GM15510 (cell line): ENCODE results near the gene VWC2L.

ENCODE experiments used
- POLR2A ChIP-seq: IDR thresholded peaks from 3 replicates; pipeline ENCODE4 v1.6.1; 2011; ENCODE audit warnings: borderline replicate concordance; ENCODE audit not compliant: insufficient read length; ENCODE audit errors: extremely low read depth

The VWC2L gene

DNA sequence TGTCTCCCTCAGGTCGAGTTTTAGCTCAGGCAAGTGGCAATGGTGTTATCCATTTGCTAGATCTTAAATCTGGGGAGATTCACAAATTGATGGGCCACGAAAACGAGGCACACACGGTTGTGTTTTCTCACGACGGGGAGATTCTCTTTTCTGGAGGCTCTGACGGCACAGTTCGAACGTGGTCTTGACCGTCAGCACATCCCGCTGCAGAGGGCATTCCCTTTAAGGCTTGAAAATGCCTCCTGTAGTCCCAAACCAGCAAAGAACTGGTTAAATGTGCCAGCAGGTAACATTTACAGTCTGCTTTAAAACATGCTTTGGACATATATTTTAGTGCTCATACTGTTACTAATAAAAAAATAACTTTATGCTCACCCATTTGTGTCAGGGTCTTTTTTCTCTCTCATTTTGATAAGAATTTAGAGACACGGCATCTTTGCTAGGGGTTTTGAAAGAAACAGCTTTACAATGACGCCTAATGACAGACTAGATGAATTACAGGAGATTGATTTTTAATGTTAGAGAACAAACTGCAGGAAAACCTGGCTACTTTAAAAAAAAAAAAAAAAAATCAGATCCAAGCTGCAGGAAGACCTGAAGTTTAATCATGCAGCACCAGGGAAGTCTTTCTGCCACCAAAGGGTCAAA is 602 bp upstream of the VWC2L start:
- TF ChIP-seq POLR2A: no peak

DNA sequence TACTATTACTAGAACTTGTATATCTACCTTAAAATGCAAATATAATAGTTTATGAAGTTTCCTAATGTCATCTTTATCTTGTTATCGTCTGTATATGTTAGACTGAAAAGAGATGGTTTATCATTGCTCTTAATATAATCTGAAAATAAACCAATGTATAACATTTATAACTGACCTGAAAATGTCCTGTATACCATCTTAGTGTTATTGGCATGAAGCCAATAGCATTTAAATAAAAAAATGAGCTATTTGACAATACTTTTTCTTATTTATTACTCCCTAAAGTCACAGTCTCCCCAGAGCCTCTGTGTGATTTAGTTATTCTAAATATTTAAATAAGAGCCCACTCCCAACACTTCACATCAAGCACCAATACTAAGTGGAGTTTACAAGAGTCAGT is 1.8 kb downstream of the VWC2L start:
- TF ChIP-seq POLR2A: no peak

DNA sequence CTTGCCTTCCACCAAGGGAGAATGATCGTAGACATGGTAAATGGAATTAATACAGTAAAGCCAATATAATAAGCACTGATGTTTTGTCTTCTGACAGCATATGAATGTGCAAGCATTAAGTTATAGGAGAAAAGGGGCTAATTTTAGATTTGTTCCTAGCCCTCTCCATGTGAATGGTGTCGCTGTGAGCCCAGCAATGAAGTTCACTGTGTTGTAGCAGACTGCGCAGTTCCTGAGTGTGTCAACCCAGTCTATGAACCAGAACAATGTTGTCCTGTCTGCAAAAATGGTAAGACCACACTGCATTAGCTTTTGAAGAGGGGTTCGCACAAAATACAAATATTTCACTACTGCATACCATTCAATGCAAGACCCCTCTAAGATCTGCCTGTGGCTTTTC is 25.6 kb downstream of the VWC2L start:
- TF ChIP-seq POLR2A: no peak

DNA sequence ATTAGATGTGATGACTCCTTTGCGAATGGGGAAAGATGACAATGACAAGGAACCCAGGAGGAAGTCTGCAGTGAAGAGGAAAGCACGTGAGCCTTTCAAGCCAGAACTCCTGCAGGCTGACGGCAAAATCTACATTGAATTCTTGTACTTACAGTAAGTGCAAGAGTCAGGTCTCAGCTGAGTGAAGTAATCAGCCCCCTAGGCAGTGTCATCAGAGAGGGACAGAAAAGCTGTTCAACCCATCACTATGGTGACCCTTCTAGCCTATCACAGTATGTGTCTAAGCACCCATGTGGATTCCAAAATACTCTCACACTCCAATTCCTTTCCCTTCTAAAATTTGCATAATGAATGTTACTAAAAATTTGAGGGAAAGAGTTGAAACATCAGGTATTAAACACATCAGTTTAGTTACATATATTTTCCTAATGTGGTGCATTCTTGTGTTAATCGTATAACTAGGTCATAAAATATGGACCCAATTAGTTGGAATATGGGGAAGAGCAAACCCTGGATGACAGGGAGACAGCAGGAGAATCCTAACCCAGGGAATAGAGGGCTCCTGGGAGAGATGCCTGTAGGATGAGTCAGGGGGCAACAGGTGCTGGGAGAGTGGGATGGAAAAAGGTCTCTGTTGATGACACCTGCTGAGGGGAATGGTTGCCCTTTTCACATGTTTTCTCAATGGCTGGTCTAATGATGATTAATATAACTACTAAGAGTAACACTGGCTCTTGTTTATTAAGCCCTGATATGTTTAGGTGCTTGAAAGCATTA is 39.5 kb downstream of the VWC2L start:
- no peak for TF ChIP-seq POLR2A

DNA sequence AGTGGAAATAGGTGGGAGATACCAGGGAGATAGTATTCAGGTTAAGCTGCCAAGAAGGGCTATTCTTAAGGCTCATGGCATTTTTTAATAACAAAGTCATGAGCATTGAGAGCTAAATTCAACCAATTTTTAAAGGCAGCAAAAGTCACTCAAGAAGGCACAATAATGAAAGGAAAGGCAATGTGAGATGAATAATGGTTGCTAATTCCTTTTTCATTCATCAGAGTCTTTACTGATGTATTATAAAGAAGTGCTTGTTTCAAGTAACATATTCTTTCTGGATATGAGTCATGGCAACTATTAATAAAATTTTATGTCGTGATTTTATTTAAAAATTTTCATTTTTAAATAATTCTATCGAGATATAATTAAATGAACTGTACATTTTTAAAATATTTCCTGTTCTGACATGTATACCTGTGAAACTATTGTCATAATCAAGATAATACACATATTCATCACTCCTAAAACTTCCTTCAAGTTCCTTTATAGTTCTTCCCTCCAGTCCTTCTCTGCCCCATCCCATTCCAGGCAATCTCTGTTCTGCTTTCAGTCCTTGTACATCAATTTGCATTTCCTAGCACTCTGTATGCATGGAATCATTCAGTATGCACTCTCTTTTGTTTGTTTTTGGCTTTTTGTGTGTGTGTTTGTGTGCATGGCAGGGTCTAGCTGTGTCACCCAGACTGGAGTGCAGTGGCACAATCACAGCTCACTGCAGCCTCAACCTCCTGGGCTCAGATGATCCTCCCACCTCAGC is 40.8 kb downstream of the VWC2L start:
- TF ChIP-seq POLR2A: no peak

DNA sequence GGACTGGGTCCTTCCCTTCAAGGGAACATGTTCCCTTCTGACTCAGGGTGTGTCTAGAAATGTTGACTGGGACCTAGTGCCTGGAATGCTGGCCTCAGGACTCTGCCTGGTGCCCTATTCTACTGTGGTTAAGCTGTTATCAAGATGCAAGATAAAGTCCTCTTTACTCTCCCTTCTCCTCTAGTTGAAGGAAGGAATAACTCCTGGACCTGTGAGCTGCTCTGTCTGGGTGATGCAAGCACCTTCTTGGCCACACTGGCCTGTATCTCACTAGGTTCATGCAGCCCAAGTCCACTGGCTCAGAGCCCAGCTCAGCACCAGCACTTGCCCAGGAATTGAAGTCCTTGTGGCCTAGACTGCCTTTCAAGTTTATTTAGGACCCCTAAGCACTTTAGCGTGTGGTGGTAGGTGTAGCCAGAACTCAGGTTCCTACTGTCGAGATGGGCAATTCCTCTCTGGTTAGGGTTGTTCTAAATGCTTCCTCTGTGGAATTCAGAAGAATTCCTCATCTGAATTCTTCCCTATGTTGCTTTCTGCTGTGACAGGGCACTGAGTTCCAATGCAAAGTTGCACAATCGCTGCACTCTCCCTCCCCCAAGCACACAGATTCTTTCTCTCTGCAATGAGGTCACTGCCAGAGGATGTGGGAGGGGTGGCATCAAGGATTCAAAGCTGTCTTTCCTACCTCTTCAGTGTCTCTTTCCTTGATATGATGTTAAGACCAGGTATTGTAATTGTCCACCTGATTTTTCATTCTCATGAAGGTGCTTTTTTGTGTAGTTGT is 54.7 kb downstream of the VWC2L start:
- no peak for TF ChIP-seq POLR2A

DNA sequence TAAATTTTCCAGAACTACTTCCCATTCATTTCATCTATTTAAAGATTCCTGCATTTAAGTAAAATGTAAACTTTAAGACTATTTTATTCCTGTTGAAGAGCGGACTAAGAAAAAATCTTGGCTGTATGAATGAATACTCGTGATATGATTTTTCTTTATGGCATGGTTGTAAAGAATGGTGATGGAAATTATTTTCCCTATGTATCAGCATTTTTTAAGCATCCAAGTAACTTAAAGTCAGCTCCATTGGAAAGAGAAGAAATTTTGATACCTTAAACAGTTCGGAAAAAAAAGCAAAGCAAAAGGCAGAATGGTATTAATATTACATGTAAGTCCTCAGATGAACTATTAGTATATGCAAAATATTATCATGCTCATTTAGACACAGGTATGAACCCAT is 58.9 kb downstream of the VWC2L start:
- TF ChIP-seq POLR2A: no peak

DNA sequence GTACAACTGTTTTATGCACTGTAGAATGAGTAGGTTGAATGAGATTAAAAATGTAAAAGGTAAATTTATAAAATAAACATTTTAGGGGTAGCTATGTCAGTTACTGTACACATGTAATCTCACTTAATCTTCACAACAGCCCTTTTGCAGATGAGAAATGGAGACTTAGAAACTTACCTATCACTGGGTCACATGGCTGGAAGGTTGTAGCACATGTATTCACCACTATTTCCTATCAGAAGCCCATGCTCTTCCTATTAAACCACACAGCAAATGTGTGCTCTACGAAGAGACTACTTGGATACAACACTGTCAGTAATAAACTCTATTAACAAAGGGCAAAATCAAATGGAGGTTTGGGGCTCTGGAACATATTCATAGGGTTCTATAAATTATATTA is 60.5 kb downstream of the VWC2L start:
- TF ChIP-seq POLR2A: no peak

DNA sequence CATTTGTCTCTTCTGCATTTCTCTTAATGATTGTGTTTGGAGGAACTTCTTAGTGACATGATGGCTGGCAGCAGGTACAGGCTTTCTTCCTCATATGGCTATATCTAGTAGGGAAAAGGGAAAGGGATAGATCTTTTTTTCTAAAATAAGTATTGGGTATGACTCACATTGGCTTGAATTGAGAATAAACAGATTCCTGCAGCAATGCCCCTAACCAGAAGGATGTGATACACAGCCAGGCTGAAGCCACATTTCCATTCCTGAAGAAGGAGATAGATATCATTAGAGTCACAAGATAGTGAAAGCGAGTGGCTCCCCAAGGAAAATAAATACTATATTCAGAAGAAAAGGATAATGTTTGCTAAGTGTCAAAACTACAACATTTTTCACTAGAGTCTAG is 61.1 kb downstream of the VWC2L start:
- no peak for TF ChIP-seq POLR2A

DNA sequence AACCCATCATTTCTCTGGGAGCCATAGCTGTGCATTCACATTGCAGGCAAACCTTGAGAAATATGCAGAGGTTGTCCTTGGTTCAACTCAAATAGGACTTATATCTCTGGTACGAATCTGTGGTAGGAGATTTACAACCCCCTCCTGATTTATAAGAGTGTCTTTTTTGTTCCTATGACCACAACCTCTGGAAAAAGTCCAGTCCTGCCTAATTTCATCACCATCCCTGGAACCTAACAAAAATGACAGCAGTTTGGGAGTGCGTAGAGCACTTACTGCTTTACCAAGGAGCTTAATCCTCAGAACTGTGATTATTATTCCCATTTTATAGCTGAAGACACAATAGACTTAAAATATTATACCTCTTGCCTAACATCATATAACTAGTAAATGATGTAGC is 66.5 kb downstream of the VWC2L start:
- no peak for TF ChIP-seq POLR2A

DNA sequence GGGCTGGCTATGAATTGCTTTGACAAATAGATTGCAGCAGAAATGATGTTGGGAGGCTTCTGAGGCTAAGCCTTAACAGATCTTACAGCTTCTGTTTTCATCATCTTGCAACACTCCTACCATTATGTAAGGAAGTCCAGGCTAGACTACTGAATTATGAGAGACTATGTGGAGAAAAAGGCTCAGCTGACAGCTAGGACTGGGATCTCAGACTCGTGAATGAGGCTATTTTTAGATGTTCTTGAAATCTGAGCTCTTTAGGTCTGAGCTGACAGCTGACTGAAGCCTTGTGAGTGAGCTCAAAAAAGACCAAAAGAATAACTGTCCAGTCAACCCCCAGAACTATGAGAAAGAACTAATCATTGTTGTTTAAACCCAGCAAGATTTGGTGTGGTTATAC is 70.3 kb downstream of the VWC2L start:
- TF ChIP-seq POLR2A: no peak

DNA sequence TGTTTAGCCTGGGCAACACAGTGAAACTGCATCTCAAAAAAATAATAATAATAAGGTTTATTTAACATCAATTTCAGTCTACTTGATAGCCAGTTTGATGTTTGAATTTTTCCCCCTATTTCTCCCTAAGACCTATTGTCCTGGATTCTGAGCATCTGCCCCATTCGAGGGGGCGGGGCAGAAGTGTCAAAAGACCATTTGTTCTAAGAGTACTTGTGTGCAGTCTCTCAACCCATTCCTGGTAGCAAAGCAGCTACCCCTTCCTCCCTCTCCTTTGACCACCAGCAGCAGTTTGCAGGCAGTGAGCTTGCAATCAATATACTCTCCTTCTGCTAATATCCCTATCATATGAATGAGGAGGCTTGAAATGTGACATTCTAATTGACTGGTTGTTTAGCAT is 71.9 kb downstream of the VWC2L start:
- TF ChIP-seq POLR2A: no peak

DNA sequence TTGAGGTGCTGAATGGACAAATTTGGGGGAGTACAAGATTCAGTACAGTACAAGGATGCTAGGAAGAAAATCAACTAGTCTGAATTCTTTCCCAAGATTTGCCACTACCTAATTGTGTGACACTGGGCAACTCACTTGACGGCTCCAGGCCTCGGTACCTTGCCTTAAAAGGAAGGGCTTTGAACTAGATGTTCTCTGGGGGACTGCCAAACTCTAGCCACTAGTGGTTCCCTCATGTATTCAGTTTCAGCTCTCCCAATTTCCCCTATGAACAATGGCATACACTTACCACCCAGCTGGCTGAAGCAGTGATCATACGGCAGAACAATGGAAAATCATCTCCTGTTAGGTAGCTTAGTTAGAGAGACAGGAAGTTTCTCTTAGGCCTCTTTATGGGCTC is 73.4 kb downstream of the VWC2L start:
- no peak for TF ChIP-seq POLR2A

DNA sequence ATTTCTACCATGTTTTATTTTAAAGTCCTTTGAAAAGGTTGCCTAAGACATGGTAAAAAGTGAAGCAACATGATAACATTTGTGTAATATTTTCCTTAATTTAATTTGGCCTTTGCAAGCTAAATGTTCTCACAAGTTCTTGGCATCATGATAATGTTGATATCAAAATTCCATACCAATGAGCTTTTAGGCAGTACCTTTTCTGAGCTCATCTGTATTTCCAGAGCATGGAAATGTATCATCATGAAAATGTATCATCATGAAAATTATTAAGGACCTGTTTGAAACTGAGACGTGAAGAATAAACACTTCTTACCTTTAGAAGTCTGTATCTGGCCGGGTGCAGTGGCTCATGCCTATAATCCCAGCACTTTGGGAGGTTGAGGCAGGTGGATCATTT is 73.8 kb downstream of the VWC2L start:
- TF ChIP-seq POLR2A: no peak

DNA sequence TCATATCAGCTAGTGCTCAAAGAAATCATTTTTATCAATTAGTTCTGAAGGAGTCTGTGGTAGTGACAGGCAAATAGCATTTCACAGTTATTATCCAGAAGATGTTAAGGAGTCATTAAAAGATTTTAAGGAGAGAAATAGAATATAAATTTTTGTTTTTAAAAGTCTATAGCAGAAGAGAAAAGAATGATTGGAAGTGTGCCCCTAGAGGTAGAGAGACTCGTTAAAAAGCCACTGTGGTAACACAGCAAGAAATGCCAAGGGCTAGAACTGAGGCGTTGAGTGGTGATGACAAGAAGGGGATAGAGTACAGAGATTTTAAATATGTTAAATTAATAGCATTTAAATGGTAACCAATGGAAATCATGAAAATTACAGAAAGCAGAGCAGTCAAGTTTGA is 78.3 kb downstream of the VWC2L start:
- TF ChIP-seq POLR2A: no peak

DNA sequence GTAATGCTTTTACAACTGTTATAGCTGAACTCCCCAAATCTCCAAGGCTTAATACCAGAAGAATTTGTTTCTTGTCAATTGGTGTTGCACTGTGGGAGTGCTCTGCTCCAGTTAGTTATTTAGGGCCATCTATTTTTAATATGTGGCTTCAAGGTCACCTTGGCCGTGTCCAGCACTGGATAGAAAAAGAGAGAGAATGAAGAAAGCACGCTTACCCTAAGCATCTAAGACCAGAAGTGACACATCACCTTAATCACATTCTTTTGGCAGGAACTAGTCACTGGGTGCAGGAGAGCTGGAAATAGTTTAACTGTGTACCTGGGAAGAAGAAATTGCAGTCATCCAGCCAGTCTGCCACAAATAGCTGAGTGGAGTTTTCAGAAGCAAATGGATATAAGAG is 78.8 kb downstream of the VWC2L start:
- no peak for TF ChIP-seq POLR2A

DNA sequence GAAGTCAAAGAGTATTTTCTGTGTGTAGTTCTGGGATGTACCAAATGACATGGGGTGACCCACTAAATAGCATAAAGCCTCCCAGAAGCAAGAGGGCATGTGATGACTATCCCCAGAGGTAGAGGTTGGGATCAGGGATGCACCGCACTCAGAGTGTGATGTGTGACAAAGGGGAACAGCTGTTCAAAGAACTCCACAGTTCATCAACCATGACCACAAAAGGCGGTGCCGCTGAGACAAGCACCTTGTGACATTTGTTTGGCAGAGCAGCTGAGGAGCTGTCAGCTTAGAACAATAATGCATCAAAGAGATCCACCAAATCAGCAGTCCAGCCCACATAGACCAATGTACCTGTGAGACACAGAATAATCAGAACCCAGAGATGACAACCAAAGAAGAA is 81.3 kb downstream of the VWC2L start:
- TF ChIP-seq POLR2A: no peak
